GM19193 (cell line): ENCODE results near the gene HSH2D.

Source experiments
- POLR2A ChIP-seq: IDR thresholded peaks from 4 replicates; pipeline ENCODE4 v1.6.1; 2011; ENCODE audit not compliant: insufficient read depth, insufficient read length; ENCODE audit errors: extremely low read depth

HSH2D gene

DNA sequence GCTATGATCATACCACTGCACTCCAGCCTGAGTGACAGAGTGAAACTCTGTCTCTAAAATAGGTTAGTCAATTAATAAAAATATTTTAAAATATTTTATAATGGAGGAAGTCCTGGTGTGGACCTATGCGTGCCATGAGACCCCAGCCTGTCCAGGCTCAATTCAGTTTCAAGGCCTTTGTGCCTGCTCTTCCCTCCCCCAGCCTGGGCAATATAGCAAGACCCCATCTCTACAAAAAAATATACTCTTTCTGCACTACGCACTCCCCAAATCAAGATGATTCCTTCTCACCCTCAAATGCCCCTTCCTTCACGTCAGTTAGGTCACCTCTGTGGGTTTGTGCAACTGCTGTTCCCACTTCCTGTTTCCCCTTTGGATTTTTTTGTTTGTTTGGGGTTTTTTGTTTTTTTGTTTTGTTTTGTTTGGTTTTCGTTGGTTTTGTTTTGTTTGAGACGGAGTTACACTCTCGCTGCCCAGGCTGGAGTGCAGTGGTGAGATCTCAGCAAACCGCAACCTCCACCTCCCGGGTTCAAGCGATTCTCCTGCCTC, 1.4 kb upstream of the HSH2D start:
- no peak for TF ChIP-seq POLR2A

DNA sequence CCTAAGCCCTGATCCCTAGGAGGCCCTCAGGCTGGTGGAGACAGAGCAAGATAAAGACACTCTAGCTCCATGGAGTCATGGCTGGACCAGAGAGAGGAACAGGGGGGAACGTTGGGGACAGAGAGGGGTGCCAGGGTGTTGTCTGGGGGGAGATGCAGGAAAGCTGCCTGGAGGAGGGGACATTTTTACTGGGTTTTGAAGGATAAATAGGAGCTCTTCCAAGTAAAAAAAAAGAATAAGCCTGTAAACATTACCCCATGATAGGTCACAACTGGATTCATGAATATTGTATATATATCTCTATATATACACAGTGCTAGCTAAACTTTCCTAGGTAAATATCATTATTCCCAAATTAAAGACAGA, 714 bp downstream of the HSH2D start:
- TF ChIP-seq POLR2A: no peak

GRCh38 chr19:16146112-16146511, 2.6 kb downstream of the HSH2D start:
- no peak for TF ChIP-seq POLR2A

DNA sequence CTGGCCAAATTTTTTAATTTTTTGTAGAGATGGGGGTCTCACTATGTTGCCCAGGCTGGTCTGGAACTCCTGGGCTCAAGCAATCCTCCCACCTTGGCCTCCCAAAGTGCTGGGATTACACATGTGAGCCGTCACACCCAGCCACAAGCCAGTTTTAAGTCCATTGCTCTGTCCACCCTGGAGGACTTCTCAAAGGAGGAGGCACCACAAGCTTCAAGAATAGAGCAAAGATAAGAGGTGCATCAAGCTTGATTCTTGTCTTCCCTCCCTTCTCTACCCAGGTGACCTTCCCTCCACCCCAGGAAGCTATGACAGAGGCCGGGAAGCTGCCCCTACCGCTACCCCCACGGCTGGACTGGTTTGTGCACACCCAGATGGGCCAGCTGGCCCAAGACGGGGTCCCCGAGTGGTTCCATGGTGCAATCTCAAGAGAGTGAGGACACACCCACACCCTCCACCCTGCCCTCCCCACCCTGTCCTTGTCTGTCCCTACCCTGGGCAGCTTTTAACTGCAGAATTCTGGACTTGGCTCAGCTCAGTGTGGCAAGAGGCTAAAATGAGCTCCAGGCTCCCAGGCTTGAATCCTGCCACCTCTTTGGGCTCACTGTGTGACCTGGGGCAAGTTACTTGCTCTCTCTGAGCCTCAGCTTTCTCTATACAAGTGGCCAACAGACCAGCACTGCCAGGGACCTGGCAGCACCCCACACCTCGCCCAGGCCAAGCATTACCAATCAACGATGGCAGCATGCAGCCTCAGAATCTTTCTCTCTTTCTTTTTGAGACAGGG, 5.2 kb downstream of the HSH2D start:
- TF ChIP-seq POLR2A: no peak

- no peak for TF ChIP-seq POLR2A
Measured at GRCh38 chr19:16153582-16154336, 10.3 kb downstream of the HSH2D start.

DNA sequence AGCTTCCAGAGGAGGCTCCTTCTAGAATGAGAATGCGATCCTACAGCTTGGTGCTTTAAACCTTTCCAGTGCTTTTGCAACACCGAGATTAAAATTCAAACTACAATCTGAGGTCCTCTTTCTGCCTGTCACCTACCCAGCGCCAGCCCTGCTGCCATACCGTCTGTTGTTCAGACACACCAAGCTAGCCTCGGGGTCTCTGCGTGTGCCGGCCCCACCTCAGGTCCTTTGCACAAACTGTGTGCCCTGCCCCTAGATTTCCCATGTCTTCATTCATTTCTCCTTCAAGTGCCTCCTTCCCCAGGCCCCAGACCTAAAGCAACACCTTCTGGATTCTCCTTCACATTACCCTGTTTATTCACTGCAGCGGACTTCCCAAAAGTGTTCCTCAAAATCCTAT, 11.1 kb downstream of the HSH2D start:
- no peak for TF ChIP-seq POLR2A

DNA sequence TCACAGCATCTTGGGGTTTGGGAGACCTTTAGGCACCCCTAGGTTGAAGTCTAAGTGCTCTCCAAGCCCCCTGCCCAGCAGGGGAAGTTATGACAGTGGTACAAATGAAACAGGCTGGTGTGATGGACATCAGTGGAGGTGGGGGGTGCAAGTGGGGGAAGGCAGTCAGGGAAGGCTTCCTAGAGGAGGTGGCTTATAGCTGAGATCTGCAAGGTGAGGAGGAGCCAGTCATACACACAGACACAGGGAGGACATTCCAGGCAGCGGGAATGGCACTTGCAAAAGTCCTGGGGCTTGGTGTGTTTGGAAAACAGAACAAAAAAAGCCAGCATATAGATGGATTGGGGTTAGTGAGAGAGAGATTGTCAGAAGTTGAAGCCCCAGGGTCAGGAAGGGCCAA, 11.6 kb downstream of the HSH2D start:
- no peak for TF ChIP-seq POLR2A

DNA sequence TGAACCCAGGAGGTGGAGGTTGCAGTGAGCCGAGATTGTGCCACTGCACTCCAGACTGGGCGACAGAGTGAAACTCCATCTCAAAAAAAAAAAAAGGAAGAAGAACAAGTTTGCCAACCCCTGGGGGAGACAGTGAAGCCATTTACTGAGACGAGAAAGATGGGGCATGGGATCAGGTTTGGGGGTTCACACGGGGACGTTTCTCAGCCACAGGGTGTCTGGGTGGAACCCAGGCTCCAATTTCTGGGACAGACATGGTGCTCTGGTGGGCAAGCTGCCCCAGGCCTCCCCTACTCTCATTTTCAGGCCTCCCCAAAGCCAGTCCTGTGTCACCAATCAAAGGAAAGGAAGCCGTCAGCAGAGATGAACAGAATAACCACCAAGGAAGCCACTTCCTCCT, 13.4 kb downstream of the HSH2D start:
- no peak for TF ChIP-seq POLR2A

DNA sequence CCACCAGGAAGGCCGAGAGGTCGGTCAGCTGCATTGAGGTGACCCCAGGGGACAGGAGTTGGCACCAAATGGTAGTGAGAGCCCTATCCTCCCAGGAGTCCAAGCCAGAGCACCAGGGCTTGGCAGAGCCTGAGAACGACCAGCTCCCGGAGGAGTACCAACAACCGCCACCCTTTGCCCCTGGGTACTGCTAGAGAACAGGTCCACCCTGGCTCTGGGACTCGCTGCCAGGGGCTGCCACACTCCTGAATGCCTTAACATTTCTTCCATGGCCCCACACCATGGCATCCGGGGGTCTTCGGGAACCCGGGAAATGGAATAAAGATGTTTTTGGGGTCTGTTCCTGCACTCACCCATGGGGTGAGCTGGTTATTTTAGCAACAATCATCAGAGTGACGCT, 14.1 kb downstream of the HSH2D start:
- TF ChIP-seq POLR2A: no peak

- no peak for TF ChIP-seq POLR2A
Measured at GRCh38 chr19:16159655-16160054, 16.2 kb downstream of the HSH2D start.

DNA sequence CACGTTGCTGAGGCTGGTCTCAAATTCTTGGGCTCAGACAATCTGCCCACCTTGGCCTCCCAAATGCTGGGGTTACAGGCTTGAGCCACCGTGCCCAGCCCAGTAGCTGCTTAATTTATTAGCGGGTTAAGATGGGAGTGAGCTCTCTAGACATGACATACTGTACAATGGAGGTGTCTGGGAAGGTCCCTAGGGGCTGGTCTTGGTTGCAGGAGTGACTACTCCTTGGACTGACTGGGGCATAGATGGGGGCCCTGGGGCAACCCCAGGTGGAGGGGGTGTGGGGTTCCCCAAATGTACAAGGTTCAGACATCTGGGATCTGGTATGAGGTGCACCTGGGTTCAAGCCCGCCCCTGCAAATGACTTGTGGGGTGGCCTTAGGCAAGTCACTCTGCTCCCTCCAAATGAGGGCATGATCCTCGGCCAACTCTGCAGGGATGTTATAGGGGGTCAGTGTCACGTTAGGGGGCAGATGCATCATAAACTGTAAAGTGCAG, 17.0 kb downstream of the HSH2D start:
- no peak for TF ChIP-seq POLR2A

GRCh38 chr19:16160943-16161560, 17.6 kb downstream of the HSH2D start:
- TF ChIP-seq POLR2A: no peak

- no peak for TF ChIP-seq POLR2A
Measured at GRCh38 chr19:16161840-16162239, 18.4 kb downstream of the HSH2D start.

DNA sequence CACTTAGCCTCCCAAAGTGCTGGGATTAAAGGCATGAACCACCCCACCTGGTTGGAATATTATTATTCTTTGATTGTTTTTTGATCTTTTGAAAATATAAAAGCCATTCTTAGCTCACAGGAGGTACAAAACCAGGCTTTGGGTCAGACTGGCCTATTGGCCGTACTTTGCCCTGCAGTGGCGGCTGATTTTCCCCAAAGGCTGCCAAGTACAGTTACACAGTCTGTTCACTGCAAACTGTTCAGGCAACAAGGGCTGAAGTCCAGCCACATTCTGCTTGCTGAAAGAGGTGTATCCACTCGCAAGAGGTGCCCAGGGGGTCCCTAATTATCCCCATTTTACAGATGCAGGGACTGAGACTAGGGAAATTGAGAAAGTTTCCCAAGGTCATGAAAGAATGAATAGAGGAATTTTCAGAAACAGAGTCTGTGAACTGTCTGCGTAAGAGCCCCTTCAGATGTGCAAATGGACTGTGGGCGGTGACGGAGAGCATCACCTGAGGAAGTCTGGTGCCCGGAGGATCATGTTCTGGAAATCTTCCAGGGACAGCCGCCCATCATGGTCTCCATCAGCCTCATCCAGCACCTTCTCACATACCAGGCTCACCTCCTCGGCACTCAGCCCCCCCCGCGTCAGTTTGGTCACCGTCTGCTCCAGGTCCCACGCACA, 20.9 kb downstream of the HSH2D start:
- TF ChIP-seq POLR2A: no peak

DNA sequence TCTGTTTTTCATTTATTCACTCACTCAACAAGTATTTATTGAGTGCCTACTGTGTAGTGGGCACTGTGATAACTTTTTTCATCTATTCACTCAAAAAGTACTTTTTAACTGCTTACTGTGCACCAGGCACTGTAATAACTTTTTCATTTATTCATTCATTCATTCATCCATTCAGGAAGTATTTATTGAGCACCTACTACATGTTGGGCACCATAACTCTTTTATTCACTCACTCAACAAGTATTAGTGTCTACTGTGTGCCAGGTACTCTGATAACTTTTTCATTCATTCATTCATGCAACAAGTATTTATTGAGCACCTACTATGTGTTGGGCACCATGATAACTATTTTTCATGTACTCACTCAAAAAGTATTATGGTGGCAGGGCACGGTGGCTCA, 22.9 kb downstream of the HSH2D start:
- no peak for TF ChIP-seq POLR2A
